A549 (cell line): ENCODE data around the gene PPP1R37. TPM values are rescaled to one million over a fixed set of nuclear protein-coding genes. Genes with fewer than 3 reads are reported as not detected.

ENCODE experiments used
- ATAC-seq, 2 experiments: fragments of 200-7000 bp in 1 of 2; fragments of >200 bp in 1 of 2; cut with Nextera tagmentation in 1 of 2; cut with Tn5 transposase in 1 of 2; 3 replicates each; pipeline versions ENCODE4 v1.8.0 to v1.9.1; 2018 to 2020; ENCODE audit warnings: mild to moderate bottlenecking in 1 of 2, moderate library complexity in 1 of 2
- CTCF ChIA-PET: fragments of 300-600 bp; sonication (Branson Sonifier 250); formaldehyde crosslinking; extraction: SDS; loops from one replicate; lab custom pipeline; 2021; ENCODE audit warnings: antibody characterized with exemption, inconsistent platforms; lab: Yijun Ruan, JAX
- POLR2A ChIA-PET: fragments of 350-600 bp; formaldehyde crosslinking; extraction: SDS; loops from one replicate; lab custom pipeline; 2021; ENCODE audit warnings: antibody characterized with exemption, inconsistent platforms; lab: Yijun Ruan, JAX
- DNase-seq, 2 experiments: peaks; one replicate each; pipeline versions ENCODE4 v3.0.0 to v3.0.0-alpha.2; 2011 to 2016; ENCODE audit warnings: low read depth in 1 of 2, low spot score in 1 of 2
- FAIRE-seq: peaks from 2 replicates; lab custom pipeline; 2011; peaks lifted over from hg19 to GRCh38; lab: Jason Lieb, UNC
- H3K27ac ChIP-seq, 2 experiments: fragments of >200 bp; sonication (Bioruptor Twin); formaldehyde crosslinking; 3 replicates each; pipeline ENCODE4 v1.5.1; 2016 to 2017
- H3K4me1 ChIP-seq: fragments of >200 bp; sonication (Bioruptor Twin); formaldehyde crosslinking; 3 replicates; pipeline ENCODE4 v1.6.1; 2016
- H3K4me2 ChIP-seq: fragments of >200 bp; sonication (Bioruptor Twin); formaldehyde crosslinking; 3 replicates; pipeline ENCODE4 v1.6.1; 2016
- H3K4me3 ChIP-seq: fragments of >200 bp; sonication (Bioruptor Twin); formaldehyde crosslinking; 3 replicates; pipeline ENCODE4 v1.5.1; 2016
- H3K9me3 ChIP-seq: fragments of >200 bp; sonication (Bioruptor Twin); formaldehyde crosslinking; 3 replicates; pipeline ENCODE4 v1.6.1; 2016
- ATOH8 ChIP-seq: fragments of 250-450 bp; sonication (Bioruptor Pico); IDR thresholded peaks from 2 replicates; pipeline ENCODE4 v1.5.0; 2020; ENCODE audit warnings: low read depth, mild to moderate bottlenecking, moderate library complexity
- BCL3 ChIP-seq: fragments of >200 bp; sonication (Bioruptor Twin); formaldehyde crosslinking; IDR thresholded peaks from 3 replicates; pipeline ENCODE4 v1.6.1; 2016
- CBX2 ChIP-seq: fragments of 200-600 bp; sonication (generic); IDR thresholded peaks from 2 replicates; pipeline ENCODE4 v1.6.1; 2016; ENCODE audit warnings: low read depth, mild to moderate bottlenecking, borderline replicate concordance
- CEBPB ChIP-seq, 2 experiments: fragments of >200 bp in 1 of 2; sonication (Bioruptor Twin) in 1 of 2; formaldehyde crosslinking in 1 of 2; IDR thresholded peaks; 2 replicates each; pipeline ENCODE4 v1.6.1; 2012 to 2016
- CHD2 ChIP-seq: fragments of 150-350 bp; IDR thresholded peaks from 2 replicates; pipeline ENCODE4 v1.6.1; 2014; ENCODE audit warnings: low read length; ENCODE audit not compliant: partially characterized antibody
- ELK1 ChIP-seq: fragments of 150-350 bp; IDR thresholded peaks from 2 replicates; pipeline ENCODE4 v1.6.1; 2014; ENCODE audit warnings: low read depth, mild to moderate bottlenecking, low read length
- ESRRA ChIP-seq: fragments of 150-350 bp; IDR thresholded peaks from 2 replicates; pipeline ENCODE4 v1.6.1; 2014; ENCODE audit warnings: mild to moderate bottlenecking, low read length, borderline replicate concordance
- GATA3 ChIP-seq: IDR thresholded peaks from 2 replicates; pipeline ENCODE4 v1.6.1; 2012; ENCODE audit warnings: borderline replicate concordance
- HES2 ChIP-seq: fragments of >200 bp; sonication (Bioruptor Twin); formaldehyde crosslinking; IDR thresholded peaks from 2 replicates; pipeline ENCODE4 v1.6.1; 2016
- JUNB ChIP-seq: fragments of >200 bp; sonication (Bioruptor Twin); formaldehyde crosslinking; IDR thresholded peaks from 2 replicates; pipeline ENCODE4 v1.6.1; 2016
- KDM5A ChIP-seq: fragments of 200-600 bp; sonication (generic); IDR thresholded peaks from 2 replicates; pipeline ENCODE4 v1.6.1; 2016; ENCODE audit warnings: antibody characterized with exemption, mild to moderate bottlenecking
- MAFK ChIP-seq: fragments of 450-650 bp; IDR thresholded peaks from 2 replicates; pipeline ENCODE4 v1.6.1; 2014; ENCODE audit not compliant: partially characterized antibody
- MYC ChIP-seq: IDR thresholded peaks from 2 replicates; pipeline ENCODE4 v1.6.1; 2012; ENCODE audit warnings: mild to moderate bottlenecking, inconsistent platforms, low read length, improper control_type of control experiment, borderline replicate concordance
- PBX3 ChIP-seq: IDR thresholded peaks from 2 replicates; pipeline ENCODE4 v1.6.1; 2012
- RARB ChIP-seq: fragments of 250-450 bp; sonication (Bioruptor Pico); IDR thresholded peaks from 2 replicates; pipeline ENCODE4 v1.8.0; 2021; ENCODE audit warnings: mild to moderate bottlenecking, moderate library complexity
- REST ChIP-seq: fragments of 200-600 bp; sonication (generic); IDR thresholded peaks from 2 replicates; pipeline ENCODE4 v1.6.1; 2016; ENCODE audit warnings: antibody characterized with exemption, mild to moderate bottlenecking, moderate library complexity
- ZC3H11A ChIP-seq: fragments of 450-650 bp; IDR thresholded peaks from 2 replicates; pipeline ENCODE4 v1.6.1; 2014; ENCODE audit warnings: antibody characterized with exemption, mild to moderate bottlenecking
- ZFP36 ChIP-seq: fragments of 450-650 bp; IDR thresholded peaks from 2 replicates; pipeline ENCODE4 v1.6.1; 2014; ENCODE audit warnings: borderline replicate concordance; ENCODE audit not compliant: partially characterized antibody
- WGBS: methylation state at CpG from one replicate; pipeline ENCODE4 v1.1.6; 2017; ENCODE audit errors: missing lambda C conversion rate; 5-methylcytosine and 5-hydroxymethylcytosine counted together
- polyA plus RNA-seq, 4 experiments: library from polyadenylated mRNA; depleted of rRNA in 3 of 4; stranded (reverse); fragments of >200 nt; fragmentation: RNase III in 1 of 4; extraction: RNeasy Plus Mini Kit Qiagen cat#74134 plus additional on column Dnase treatment in 1 of 4; gene quantifications; 2 replicates in 3 of 4; 3 replicates in 1 of 4; pipeline ENCODE4 v1.2.3, GENCODE V29; 2011 to 2017

Gene PPP1R37
- polyA plus RNA-seq, 2 of the 4 experiments (the other 2 are of a cell fraction): 9.1 to 21.8 TPM

GRCh38 chr19:45144431-45145269 is 51.7 kb downstream of the PPP1R37 start:
- no peak for TF ChIP-seq BCL3
- no peak for TF ChIP-seq ZFP36
- TF ChIP-seq CHD2: no peak
- CTCF ChIA-PET: interaction anchor here (0.7 to 3.2 kb wide), 9 partner anchors 8 to 42 kb away, joined by 3 to 16 read pairs (median 5); no protein-coding TSS in a partner anchor
- H3K4me2 ChIP-seq: no peak overlapping the region
- no peak overlapping the region for H3K4me3 ChIP-seq
- ATAC-seq (no peak), FAIRE-seq (no peak), DNase-seq (no peak)
- WGBS: 97% methylated on average over 37 of the region's 53 CpGs
- no peaks in the 10 kb centered on the region for H3K9me3 ChIP-seq
- H3K4me1 ChIP-seq: no peaks in the 10 kb centered on the region
- POLR2A ChIA-PET: interaction anchor here (0.7 kb wide), 1 partner anchor 242 kb away, joined by 3 read pairs; no protein-coding TSS in a partner anchor
- H3K27ac ChIP-seq: no peak overlapping the region

GRCh38 chr19:45145270-45146189 is 52.6 kb downstream of the PPP1R37 start:
- Histone ChIP-seq H3K4me1 (no peaks in the 10 kb centered on the region), H3K4me3 (no peak overlapping the region), H3K27ac (no peak overlapping the region), H3K4me2 (no peak overlapping the region), H3K9me3 (no peaks in the 10 kb centered on the region)
- CTCF ChIA-PET: interaction anchor here (0.6 to 2.4 kb wide), 7 partner anchors 9 to 231 kb away, joined by 3 to 9 read pairs (median 6); no protein-coding TSS in a partner anchor
- TF ChIP-seq KDM5A (no peak), ATOH8 (CRISPR knock-in tag) (no peak), MAFK (no peak), ESRRA (no peak)
- no peak for ATAC-seq
- WGBS: 94% methylated on average over 37 of the region's 54 CpGs
- POLR2A ChIA-PET: interaction anchor here (0.6 kb wide), 1 partner anchor 53 kb away, joined by 3 read pairs; no protein-coding TSS in a partner anchor
- no peak for FAIRE-seq
- DNase-seq: no peak

GRCh38 chr19:45146251-45146650 is 53.3 kb downstream of the PPP1R37 start:
- H3K4me3 ChIP-seq: no peak overlapping the region
- H3K4me2 ChIP-seq: no peak overlapping the region
- no peak overlapping the region; a peak in 1 of 6 replicates for H3K27ac ChIP-seq
- no peaks in the 10 kb centered on the region for H3K9me3 ChIP-seq
- CTCF ChIA-PET: interaction anchor here (0.6 to 2.4 kb wide), 8 partner anchors 9 to 293 kb away, joined by 3 to 9 read pairs (median 6); no protein-coding TSS in a partner anchor
- WGBS: 83% methylated on average over 13 of the region's 13 CpGs
- H3K4me1 ChIP-seq: peaks cover 5% of the 10 kb centered on the region; the same call in 1 of the 3 replicates
- FAIRE-seq (no peak), DNase-seq (no peak), ATAC-seq (0 out of 6 replicates have a peak, but pooled peaks of 1 of the 2 experiments have one; percentile 2)
- TF ChIP-seq JUNB: no peak
- TF ChIP-seq MYC: no peak
- no peak for TF ChIP-seq CBX2
- no peak for TF ChIP-seq CEBPB (IDR thresholded peaks at IDR 0.05)
- no peak for TF ChIP-seq HES2
- no peak for TF ChIP-seq RARB (CRISPR knock-in tag)
- no peak for TF ChIP-seq GATA3
- no peak for TF ChIP-seq REST
- no peak for TF ChIP-seq ZC3H11A
- TF ChIP-seq ELK1: no peak
- TF ChIP-seq ESRRA: no peak
- TF ChIP-seq PBX3: no peak
- POLR2A ChIA-PET: interaction anchor here (0.6 kb wide), 2 partner anchors 9 to 54 kb away, joined by 3 to 8 read pairs; no protein-coding TSS in a partner anchor
